GM18507 (cell line): ENCODE data around the gene FNIP1.
"Not testable (repeated sequence)": the region's sequence is repeated elsewhere in the genome, so short reads cannot be mapped to it uniquely, and the experiment has no call there.

ENCODE experiments used
- DNase-seq: peaks from one replicate; pipeline ENCODE4 v3.0.0; 2011; ENCODE audit warnings: low read depth; ENCODE audit not compliant: insufficient read length; ENCODE audit errors: extremely low spot score
- FAIRE-seq: peaks from 2 replicates; lab custom pipeline; 2011; peaks lifted over from hg19 to GRCh38; lab: Jason Lieb, UNC

The FNIP1 gene

GRCh38 chr5:131710391-131710790, 86.4 kb downstream of the FNIP1 start:
- FAIRE-seq (no peak), DNase-seq (no peak)

GRCh38 chr5:131709043-131709442, 87.8 kb downstream of the FNIP1 start:
- no peak for DNase-seq

DNA sequence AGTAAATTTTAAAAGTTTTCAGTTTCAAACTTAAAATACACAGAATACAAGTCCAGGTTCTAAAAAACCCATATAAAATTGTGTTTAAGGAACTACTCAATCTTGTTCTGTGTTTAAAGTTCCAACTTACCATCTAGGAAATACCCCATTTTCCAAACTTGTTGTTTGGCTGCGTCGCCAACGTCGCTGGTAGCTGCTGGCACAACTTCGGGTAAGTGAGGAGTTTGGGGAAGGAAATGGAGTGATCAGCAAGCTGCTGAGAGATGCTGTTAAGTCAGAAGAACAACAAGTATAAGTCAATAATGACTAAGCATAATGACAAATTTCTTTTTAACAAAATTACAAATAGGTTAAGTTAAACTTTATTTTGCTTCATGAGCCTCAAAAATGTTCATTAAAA, 90.5 kb downstream of the FNIP1 start:
- FAIRE-seq (no peak), DNase-seq (no peak)

More at GRCh38 chr5:131709043-131709442, 87.8 kb downstream of the FNIP1 start:
- FAIRE-seq: no peak

DNA sequence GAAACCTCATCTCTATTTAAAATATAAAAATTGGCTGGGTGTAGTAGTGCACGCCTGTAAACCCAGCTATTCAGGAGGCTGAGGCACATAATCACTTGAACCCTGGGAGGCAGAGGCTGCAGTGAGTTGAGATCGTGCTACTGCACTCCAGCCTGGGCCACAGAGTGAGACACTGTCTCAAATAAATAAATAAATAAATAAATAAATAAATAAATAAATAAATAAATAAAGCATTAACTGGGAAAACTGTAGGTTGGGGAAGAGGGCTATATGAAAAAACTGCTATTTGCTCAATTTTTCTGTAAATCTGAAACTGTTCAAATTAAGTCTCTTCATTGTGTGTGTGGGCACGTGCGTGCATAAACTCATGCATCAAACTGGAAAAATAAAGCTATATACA, 101.9 kb downstream of the FNIP1 start:
- no peak for DNase-seq
- no peak for FAIRE-seq

DNA sequence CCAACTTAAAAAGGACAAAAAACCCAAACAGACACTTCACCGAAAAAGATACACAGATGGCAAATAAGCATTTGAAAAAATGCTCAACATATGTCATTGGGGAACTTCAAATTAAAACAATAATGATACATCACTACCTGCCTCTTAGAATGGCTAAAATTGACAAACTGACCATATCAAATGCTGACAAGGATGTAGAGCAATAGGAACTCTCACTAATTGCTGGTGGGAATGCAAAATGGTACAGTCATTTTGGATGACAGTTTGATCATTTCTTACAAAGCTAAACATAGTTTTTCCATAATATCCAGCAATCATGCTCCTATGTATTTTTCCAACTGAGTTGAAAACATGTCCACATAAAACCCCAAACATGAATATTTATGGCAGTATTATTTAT, 102.9 kb downstream of the FNIP1 start:
- DNase-seq (no peak), FAIRE-seq (no peak)

- DNase-seq (no peak), FAIRE-seq (no peak)
These were observed 111.2 kb downstream of the FNIP1 start for GRCh38 chr5:131685516-131686171.

- FAIRE-seq (no peak), DNase-seq (no peak)
These were observed 112.2 kb downstream of the FNIP1 start for GRCh38 chr5:131684595-131684994.

DNA sequence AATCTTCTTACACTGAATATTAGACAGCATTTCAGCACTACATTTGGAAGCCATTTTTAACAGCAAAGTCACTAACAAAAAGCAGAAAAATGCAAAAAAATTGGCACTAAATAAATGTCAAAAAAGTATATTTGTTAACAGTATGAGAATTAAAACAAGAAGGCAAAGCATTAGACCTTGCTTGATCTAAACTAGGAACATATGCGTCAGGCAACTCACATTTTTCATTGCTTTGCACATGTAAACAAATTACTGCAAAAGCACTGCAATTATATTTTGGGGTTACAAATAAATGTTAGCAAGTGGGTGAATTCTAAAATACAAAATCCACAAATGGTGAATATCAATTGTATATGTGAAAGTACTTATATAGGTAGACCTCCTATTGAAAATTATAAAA, 112.8 kb downstream of the FNIP1 start:
- DNase-seq: no peak
- FAIRE-seq: no peak

- FAIRE-seq (no peak), DNase-seq (no peak)
These were observed 114.0 kb downstream of the FNIP1 start for GRCh38 chr5:131682826-131683225.

- FAIRE-seq (no peak), DNase-seq (no peak)
These were observed 114.6 kb downstream of the FNIP1 start for GRCh38 chr5:131682175-131682574.

DNA sequence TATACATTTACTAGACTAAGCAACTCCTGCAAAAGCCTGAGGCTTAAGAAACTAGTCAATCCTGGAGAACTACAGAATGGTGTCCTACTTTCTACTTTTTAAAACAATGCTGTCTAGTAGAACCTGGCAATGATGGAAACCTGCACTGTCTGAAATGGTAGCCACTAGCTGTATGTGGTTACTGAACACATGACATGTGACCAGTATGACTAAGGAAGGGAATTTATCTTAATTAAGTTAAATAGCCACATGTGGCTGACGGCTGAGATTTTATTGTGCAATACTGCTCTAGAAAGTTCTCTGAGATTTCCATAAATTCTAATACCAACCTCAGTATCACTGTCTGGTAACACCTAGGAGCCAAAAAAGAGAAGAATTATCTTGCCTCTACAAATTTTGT, 116.9 kb downstream of the FNIP1 start:
- no peak for FAIRE-seq
- no peak for DNase-seq

DNA sequence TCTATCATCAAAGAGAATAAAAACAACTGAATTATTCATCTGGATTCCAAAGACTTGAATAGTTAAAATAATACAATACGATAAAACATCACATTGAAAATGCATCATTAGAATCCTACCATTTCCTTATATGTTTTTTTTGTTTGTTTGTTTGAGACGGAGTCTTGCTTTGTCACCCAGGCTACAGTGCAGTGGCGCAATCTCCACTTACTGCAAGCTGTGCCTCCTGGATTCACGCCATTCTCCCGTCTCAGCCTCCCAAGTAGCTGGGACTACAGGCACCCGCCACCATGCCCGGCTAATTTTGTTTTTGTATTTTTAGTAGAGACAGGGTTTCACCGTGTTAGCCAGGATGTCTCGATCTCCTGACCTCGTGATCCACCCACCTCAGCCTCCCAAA, 118.5 kb downstream of the FNIP1 start:
- not testable (repeated sequence) for FAIRE-seq, DNase-seq

DNA sequence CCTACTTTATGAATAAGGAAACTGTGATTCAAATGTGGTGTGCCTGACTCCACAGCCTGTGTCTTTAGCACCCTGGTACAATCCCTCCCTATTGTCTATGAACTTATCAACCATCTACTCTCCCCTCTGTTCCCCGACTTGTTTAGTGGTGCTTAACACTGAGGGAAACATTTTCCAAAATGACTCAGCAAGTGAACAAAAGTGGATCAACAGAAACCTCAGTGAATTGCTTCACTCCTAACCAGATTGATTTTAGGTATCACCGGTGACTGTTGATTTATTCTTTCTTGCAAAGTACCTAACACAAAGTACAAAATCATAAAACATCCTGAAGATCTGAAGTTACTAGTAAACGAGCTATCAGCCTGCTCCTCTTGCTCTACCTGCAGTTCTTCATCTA, 119.7 kb downstream of the FNIP1 start:
- DNase-seq (no peak), FAIRE-seq (no peak)

- no peak for DNase-seq
These were observed 124.0 kb downstream of the FNIP1 start for GRCh38 chr5:131672776-131673175.

GRCh38 chr5:131671994-131672655, 124.7 kb downstream of the FNIP1 start:
- peak; percentile 53 for FAIRE-seq
- no peak for DNase-seq

More at GRCh38 chr5:131672776-131673175, 124.0 kb downstream of the FNIP1 start:
- peak; percentile 9 for FAIRE-seq

DNA sequence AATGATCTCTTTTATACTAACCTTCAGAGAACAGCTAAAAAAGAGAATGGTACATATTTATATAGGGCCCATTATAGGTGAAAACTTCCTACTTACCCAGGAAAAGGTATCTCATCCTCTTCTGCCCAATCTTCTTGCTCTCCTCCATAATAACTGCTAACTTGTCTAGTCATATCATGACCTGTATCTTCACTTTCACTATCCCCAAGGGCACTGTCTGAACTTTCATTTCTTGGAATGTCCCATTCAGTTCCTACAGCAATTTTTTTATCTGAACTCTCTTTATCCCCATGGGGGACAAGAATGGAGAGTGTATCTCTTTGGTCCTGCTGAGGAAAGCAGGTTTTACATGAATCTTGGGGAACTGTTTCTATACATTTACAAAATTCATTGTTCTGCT, 125.4 kb downstream of the FNIP1 start:
- DNase-seq (no peak), FAIRE-seq (peak; percentile 46)

DNA sequence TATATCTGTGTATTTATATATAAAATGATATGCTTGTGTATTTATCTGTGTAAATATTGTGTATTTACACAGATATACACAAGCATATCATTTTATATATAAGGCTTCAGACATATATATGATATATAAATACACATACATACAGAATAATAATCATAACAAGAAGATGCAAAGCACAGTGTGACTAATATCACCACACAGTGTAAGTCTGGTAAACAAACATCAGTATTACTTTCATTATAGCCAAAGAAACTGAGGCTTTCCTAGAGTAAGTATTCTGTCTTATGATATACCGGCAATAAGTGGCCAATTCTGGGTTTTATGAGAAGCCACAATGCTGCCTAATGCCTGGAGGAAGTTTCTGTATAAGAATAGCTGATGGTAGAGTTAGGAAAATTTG, 131.9 kb downstream of the FNIP1 start:
- FAIRE-seq: no peak
- DNase-seq: no peak

- FAIRE-seq: no peak
These were observed 134.9 kb downstream of the FNIP1 start for GRCh38 chr5:131661933-131662332.

DNA sequence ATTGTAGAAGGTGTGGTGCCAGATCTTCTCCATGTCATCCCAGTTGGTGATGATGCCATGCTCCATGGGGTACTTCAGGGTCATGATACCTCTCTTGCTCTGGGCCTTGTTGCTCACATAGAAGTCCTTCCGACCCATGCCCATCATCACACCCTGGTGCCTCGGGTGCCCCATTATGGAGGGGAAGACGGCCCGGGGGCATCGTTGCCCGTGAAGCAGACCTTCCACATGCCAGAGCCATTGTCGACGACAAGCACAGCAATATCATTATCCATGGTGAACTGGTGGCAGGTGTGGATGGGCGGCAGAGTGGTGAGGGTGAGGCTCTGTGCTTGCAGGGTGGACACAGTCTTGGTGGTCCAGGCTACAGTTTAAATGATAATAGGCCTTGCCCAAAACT, 137.0 kb downstream of the FNIP1 start:
- FAIRE-seq (no peak), DNase-seq (no peak)

More at GRCh38 chr5:131661933-131662332, 134.9 kb downstream of the FNIP1 start:
- no peak for DNase-seq

- no peak for DNase-seq
- no peak for FAIRE-seq
These were observed 137.5 kb downstream of the FNIP1 start for GRCh38 chr5:131659290-131659689.

GRCh38 chr5:131654776-131655175, 142.0 kb downstream of the FNIP1 start:
- FAIRE-seq: no peak
- DNase-seq: no peak
